Stimulated activated CD8-positive, alpha-beta memory T cell treated with anti-CD3 and anti-CD28 coated beads, Interleukin-15, amount 100 ng/mL, for 48 hours (primary cell): Measurements from ENCODE around the gene HOXD12.

Source experiments
- DNase-seq, 2 donors: peaks; one replicate each; pipeline ENCODE4 v3.0.0-alpha.2; 2020; ENCODE audit warnings: low read depth in 2 of 2

HOXD12 gene

GRCh38 chr2:176131848-176132158, 32.2 kb downstream of the HOXD12 start:
- no peak for DNase-seq

- DNase-seq, result no peak
These were observed 32.9 kb downstream of the HOXD12 start for GRCh38 chr2:176132205-176133171.

- no peak for DNase-seq
These were observed 33.8 kb downstream of the HOXD12 start for GRCh38 chr2:176133389-176133788.

GRCh38 chr2:176134035-176134434, 34.4 kb downstream of the HOXD12 start:
- no peak for DNase-seq

- no peak for DNase-seq
These were observed 35.4 kb downstream of the HOXD12 start for GRCh38 chr2:176135035-176135440.

- no peak for DNase-seq
These were observed 37.0 kb downstream of the HOXD12 start for GRCh38 chr2:176136374-176137251.

GRCh38 chr2:176137252-176137580, 37.6 kb downstream of the HOXD12 start:
- DNase-seq, result no peak

GRCh38 chr2:176137906-176138305, 38.3 kb downstream of the HOXD12 start:
- DNase-seq, result no peak

- DNase-seq, result no peak
These were observed 38.9 kb downstream of the HOXD12 start for GRCh38 chr2:176138526-176138922.

GRCh38 chr2:176138923-176139660, 39.5 kb downstream of the HOXD12 start:
- DNase-seq, result no peak

GRCh38 chr2:176139661-176140512, 40.3 kb downstream of the HOXD12 start:
- DNase-seq, result no peak

GRCh38 chr2:176140513-176141317, 41.1 kb downstream of the HOXD12 start:
- DNase-seq, result peak; percentile 56

GRCh38 chr2:176142281-176142680, 42.7 kb downstream of the HOXD12 start:
- no peak for DNase-seq

GRCh38 chr2:176145085-176145969, 45.7 kb downstream of the HOXD12 start:
- no peak for DNase-seq

GRCh38 chr2:176146101-176146500, 46.5 kb downstream of the HOXD12 start:
- no peak for DNase-seq

GRCh38 chr2:176146645-176147044, 47.0 kb downstream of the HOXD12 start:
- no peak for DNase-seq

- no peak for DNase-seq
These were observed 47.7 kb downstream of the HOXD12 start for GRCh38 chr2:176147210-176147799.

- DNase-seq, result no peak
These were observed 48.4 kb downstream of the HOXD12 start for GRCh38 chr2:176147800-176148496.
